ENCODE measurements around the gene GNB1L.
"Not testable (repeated sequence)": the region's sequence is repeated elsewhere in the genome, so short reads cannot be mapped to it uniquely, and the experiment has no call there.

The GNB1L gene

DNA sequence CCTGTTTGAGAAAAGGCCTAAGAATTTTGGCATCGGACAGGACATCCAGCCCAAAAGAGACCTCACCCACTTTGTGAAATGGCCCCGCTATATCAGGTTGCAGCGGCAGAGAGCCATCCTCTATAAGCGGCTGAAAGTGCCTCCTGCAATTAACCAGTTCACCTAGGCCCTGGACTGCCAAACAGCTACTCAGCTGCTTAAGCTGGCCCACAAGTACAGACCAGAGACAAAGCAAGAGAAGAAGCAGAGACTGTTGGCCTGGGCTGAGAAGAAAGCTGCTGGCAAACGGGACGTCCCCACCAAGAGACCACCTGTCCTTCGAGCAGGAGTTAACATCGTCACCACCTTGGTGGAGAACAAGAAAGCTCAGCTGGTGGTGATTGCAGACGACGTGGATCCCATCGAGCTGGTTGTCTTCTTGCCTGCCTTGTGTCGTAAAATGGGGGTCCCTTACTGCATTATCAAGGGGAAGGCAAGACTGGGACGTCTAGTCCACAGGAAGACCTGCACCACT lies 62.2 kb downstream of the GNB1L start:
- not testable (repeated sequence) for DNase-seq

GRCh38 chr22:19791894-19792293 lies 62.8 kb downstream of the GNB1L start:
- DNase-seq = no peak

DNA sequence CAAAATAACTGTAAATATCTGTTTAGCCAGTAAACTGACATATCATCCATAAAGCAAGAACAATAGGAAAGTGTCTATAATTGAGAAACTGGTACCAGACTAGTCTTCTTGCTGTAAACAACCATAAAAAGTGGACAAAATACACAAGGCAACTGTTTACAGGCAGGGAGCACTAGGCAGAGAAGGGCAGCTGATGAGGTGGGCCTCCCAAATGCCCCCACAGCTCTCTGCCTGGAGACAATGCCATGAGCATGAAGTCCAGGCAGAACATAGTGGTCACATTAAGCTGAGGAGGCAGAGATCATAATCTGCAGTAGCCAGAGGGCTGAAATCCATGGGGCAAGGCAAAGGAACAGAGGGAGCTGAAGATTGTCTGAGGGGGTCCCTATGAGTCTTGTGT lies 63.4 kb downstream of the GNB1L start:
- no peak for DNase-seq

GRCh38 chr22:19789828-19790227 lies 64.8 kb downstream of the GNB1L start:
- DNase-seq = no peak

- no peak for DNase-seq
These were observed 65.3 kb downstream of the GNB1L start for GRCh38 chr22:19789406-19789805.

- DNase-seq = no peak
These were observed 65.9 kb downstream of the GNB1L start for GRCh38 chr22:19788661-19789225.

- DNase-seq = no peak
These were observed 66.9 kb downstream of the GNB1L start for GRCh38 chr22:19787849-19788141.

DNA sequence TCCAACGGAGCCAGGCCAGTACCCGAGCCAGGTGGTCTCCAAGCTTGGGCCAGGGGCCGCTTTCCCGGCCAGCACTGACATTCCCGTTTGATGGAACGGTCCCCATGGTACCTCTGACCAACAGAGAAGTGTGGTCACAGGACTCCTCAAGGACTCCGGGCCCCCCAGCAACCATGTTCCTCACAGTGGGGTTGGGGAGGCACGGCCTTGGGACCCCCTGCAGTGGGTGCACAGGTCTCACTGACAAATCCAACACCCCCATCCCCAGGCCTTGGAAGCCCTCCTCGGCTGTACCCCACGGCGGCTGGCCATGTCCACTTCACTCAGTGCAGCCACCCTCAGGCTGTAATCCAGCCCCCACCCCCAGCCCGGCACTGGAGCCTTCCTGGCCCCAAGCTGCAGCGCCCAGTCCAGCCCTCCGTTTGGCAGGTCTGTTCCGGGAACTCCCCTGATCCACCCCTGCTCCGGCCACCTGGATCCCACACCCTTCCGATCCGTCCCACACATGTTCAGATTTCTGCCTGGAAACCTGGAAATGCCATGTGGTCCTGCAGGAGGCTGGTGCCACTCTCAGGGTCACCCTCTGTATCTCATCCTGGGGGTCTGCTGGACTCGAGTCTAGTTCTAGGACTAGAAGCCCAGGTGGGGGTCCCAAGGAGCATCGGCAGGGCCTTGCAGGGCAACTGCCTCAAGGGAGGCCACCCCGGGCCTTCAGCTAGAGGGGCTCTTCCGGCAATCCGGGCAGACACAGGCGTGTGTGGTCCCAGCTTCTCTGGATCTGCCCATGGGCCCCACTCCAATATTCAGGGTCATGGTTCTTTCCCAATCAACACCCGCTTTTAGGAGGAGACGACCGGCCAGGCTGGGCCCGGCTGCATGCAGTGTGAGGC lies 67.5 kb downstream of the GNB1L start:
- no peak for DNase-seq

GRCh38 chr22:19786264-19786585 lies 68.4 kb downstream of the GNB1L start:
- no peak for DNase-seq

DNA sequence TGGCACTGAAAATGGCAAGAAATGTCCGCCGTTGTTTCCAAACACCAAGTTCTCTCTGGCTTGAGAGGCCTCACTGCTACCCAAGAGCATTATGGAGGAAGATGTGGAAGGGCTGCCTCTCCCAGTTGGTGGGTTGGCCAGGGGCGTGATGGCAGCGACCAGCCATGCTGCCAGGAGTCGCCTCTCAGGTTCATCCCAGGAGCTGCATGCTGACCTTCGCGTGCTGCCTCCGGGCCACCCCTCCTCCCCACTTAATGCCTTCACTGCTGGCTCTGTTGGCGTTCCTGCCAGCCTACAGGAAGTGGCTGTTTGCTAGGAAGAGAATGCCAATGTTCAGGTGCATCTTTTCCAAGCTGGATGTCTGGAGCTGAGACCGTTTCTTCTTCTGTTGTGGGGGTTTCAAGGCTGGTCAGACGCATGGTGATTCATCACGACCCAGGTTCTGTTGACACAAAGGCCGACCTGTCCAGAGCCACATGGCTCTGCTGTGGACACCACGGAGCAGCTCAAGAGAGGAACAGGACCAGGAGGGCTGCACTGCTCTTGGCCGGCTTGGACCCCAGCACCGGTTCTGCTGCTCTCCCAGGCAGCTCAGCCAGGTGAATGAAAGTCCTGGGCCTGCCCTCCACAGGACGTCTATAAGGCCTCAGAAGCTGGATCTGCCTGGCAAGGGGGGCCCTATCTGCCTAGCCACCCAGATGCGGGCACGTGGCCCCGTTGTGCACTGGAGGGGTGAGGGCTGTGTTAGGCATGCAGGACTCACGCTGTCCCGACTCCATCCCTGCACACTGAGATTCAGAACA lies 69.0 kb downstream of the GNB1L start:
- DNase-seq = no peak

DNA sequence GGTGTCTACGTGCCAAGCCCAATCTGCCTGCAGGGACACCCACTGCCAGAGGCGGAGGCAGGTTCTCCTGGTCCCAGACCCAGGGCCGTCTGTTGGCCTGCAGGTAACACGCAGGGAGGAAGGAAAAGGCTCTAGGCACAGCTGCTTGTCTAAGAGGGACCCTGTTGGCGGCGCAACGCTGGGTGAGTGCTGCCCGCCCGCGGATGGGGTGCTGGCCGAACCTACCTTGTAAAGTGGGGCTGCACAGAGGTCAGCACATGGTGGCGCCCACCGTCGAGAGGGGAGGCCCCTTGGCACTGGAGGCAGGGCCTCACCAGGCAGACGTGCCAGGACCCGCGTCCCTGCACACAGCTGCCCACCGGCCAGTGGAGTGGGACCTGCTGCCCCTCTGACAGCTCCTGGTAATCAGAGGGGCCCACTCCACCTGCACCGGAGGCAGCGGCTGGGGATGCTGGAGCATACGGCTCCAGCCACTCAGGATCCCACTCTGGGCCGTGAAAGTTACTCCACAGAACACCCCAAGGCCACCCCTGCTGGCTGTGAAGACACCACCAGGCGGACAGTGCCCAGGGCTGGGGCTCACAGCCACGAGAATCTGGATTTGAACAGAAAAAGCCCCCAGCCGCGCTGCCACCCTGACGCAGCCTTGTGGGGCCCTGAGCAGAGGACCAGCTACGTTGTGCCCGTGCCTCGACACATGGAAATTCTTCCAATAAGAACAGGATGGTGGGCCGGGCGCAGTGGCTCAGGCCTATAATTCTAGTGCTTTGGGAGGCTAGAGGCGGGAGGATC lies 70.1 kb downstream of the GNB1L start:
- DNase-seq = no peak

DNA sequence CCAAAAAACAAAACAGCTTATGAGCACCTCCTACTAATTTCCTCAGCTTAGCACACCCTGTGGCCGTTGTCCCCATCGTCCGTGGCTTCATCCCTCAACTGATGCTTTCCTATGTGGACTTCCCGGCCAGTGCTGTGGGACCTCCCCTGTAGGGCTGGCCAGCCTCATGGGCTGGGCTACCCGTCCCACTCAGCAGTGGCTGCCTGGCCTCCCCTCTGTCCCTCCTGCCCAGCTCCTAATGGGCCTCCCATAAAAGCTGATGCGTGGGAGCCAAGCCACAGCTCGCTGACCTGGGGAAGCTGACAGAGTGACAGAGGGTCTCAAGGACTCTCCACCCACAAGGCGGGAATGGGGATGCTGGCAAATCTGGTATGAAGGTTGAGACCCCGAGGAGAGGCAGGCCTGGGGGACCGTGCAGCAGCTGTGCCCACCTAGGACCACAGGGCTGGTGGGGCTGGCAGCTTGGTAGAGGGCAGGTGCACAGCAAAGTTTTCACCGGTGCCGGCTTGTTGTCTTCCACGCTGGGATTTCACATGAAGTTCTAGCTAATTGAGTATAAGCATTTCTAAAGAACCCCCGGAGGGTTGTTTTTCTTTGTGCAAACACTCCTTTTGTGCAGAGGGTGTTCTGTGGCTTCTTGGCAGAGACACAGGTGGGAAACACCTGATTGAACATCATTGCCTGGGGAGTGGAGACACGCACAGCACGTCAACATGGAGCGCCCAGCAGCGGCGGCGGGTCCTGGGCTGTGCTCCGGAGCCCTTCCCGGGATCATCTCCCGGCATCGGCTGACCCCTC lies 70.9 kb downstream of the GNB1L start:
- DNase-seq = no peak

- no peak for DNase-seq
These were observed 72.1 kb downstream of the GNB1L start for GRCh38 chr22:19782533-19782932.

DNA sequence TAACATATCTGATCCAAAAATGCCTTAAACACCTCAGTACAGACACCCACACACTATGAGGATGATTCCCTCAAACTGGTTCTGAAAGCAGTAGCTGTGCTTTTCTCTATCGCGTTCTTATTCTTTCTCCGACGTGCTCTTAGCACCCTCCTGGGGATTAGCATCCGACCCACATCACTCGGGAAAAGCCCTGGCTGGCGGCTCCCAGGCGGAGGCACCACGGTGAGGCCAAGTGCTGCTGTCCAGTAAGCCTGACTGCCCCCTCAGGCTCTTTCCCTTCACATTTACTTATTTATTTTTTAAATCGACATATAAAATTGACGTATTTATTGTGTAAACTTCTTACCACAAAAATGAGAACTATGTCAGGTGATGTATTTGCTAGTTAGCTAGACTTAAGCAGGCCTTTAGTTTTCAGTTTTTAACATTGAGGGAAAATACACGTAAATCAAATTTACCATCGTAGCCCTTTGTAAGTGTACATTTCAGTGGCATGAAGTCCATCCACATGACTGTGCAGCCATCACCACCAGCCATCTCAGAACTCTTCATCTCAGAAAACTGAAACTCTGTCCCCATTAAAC lies 74.9 kb downstream of the GNB1L start:
- no peak for DNase-seq

DNA sequence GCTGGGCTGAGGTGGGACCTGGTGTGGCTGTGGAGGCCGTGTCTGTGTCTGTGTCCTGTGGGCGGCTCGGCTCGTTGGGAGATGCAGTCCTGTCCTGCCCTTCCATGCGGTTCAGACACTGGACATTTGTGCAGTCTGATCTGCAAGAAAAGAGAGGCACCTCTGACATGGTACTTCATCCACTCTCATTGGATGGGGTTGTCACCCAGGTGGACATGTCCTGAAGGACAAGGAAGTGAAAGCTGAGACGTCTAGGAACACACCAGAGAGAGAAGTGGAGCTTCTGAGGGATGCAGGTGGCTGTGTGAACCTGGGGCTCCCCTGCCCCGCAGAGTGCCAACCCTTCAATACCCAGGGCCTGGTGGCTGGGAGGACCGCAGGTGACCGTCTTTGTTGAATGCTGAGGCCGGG lies 75.7 kb downstream of the GNB1L start:
- DNase-seq = no peak

DNA sequence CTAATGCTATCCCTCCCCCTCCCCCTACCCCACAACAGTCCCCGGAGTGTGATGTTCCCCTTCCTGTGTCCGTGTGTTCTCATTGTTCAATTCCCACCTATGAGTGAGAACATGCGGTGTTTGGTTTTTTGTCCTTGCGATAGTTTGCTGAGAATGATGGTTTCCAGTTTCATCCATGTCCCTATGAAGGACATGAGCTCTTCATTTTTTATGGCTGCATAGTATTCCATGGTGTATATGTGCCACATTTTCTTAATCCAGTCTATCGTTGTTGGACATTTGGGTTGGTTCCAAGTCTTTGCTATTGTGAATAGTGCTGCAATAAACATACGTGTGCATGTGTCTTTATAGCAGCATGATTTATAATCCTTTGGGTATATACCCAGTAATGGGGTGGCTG lies 77.5 kb downstream of the GNB1L start:
- not testable (repeated sequence) for DNase-seq

DNA sequence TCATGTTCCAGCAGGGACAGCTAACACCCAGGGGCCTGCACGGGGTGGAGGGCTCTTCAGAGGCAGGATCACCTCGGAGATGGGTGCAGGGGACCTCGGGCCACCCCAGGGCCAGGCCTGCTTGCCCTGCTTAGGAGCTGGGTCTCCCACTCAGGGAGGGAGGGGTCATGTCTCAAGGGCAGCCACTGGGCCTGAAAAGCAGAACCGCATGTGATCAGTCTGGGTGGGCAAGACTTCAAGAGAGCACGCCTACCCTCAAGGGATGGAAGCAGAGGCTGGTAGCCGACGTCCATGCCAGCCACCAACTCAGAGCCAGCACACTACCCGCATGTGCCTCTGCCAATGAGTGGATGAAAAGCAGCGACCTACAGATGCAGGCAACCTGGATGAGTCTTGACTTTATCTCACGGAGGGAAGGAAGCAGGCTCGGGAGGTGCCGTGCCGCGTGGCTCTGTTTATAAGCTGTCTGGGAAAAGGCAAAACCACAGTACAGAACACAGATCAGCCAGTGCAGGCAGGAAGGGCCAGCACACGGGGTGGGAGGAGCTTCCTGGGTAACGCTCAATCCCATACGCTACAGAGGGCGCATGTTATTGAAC lies 78.1 kb downstream of the GNB1L start:
- DNase-seq = no peak

GRCh38 chr22:19775496-19776325 lies 79.0 kb downstream of the GNB1L start:
- no peak for DNase-seq

DNA sequence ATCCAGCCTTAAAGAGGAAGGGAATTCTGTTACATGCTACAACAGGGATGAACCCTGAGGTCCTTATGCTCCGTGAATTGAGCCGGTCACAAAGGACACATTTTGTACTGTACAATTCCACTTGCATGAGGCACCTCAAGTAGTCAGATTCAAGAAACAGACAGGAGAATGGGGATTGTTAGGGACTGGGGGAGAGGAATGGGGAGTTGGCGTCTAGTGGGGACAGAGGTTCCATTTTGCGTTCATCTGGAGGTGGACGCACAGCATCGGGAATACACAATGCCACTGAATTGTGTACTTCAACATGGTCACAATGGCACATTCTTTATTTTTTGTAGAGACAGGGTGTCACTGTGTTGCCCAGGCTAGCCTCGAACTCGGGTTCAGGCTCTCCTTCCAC lies 80.0 kb downstream of the GNB1L start:
- no peak for DNase-seq

- no peak for DNase-seq
These were observed 81.1 kb downstream of the GNB1L start for GRCh38 chr22:19773470-19774040.
